CD4-positive, alpha-beta T cell (primary cell): ENCODE data around the gene SHROOM1. TPM values are rescaled to one million over a fixed set of nuclear protein-coding genes. Genes with fewer than 3 reads are reported as not detected.

ENCODE experiments used
- ATAC-seq: fragments of 200-7000 bp; cut with Tn5 transposase; one replicate; pipeline ENCODE4 v1.10.0; 2022; ENCODE audit warnings: mild to moderate bottlenecking; ENCODE audit not compliant: poor library complexity
- CTCF ChIA-PET: fragments of 350-600 bp; sonication (Branson Sonifier 250); formaldehyde crosslinking; loops from one replicate; lab custom pipeline; 2021; ENCODE audit warnings: antibody characterized with exemption, inconsistent platforms; lab: Charles Lee
- POLR2A ChIA-PET: fragments of 350-600 bp; sonication (Branson Sonifier 250); formaldehyde crosslinking; loops from one replicate; lab custom pipeline; 2021; ENCODE audit warnings: antibody characterized with exemption, inconsistent platforms; lab: Charles Lee
- DNase-seq, 14 experiments: peaks; one replicate each; pipeline ENCODE4 v3.0.0-alpha.2; 2013 to 2020; ENCODE audit warnings: mixed read lengths in 2 of 14
- H3K27ac ChIP-seq, 2 donors: one replicate each; pipeline versions ENCODE4 v1.5.1 to v1.7.0; 2013; ENCODE audit warnings: low read length in 2 of 2, low read depth in 1 of 2, mild to moderate bottlenecking in 1 of 2
- H3K27me3 ChIP-seq, 2 experiments: 1 replicate in 1 of 2; 2 replicates in 1 of 2; pipeline versions ENCODE4 v1.6.1 to v1.7.0; 2013; ENCODE audit warnings: low read length in 2 of 2, control low read depth in 1 of 2, mild to moderate bottlenecking in 1 of 2, moderate library complexity in 1 of 2; ENCODE audit not compliant: insufficient read depth in 2 of 2, control insufficient read depth in 1 of 2
- H3K36me3 ChIP-seq: one replicate; pipeline ENCODE4 v1.6.1; 2013; ENCODE audit warnings: low read length, control low read depth; ENCODE audit not compliant: insufficient read depth
- H3K4me1 ChIP-seq: one replicate; pipeline ENCODE4 v1.6.1; 2013; ENCODE audit warnings: low read length, control low read depth; ENCODE audit not compliant: insufficient read depth
- H3K4me3 ChIP-seq: one replicate; pipeline ENCODE4 v1.5.1; 2013; ENCODE audit warnings: mild to moderate bottlenecking, low read length, moderate library complexity
- H3K9me3 ChIP-seq, 2 experiments: 1 replicate in 1 of 2; 2 replicates in 1 of 2; pipeline versions ENCODE4 v1.6.1 to v1.7.0; 2013; ENCODE audit warnings: low read length in 2 of 2, mild to moderate bottlenecking in 2 of 2, control low read depth in 1 of 2, moderate library complexity in 1 of 2; ENCODE audit not compliant: control insufficient read depth in 1 of 2, insufficient read depth in 1 of 2
- H3K27ac Mint-ChIP-seq: one replicate; pipeline ENCODE4 v1.8.0; 2020; ENCODE audit warnings: mixed read lengths
- H3K27me3 Mint-ChIP-seq: one replicate; pipeline ENCODE4 v1.8.0; 2021; ENCODE audit warnings: mixed read lengths
- H3K36me3 Mint-ChIP-seq: one replicate; pipeline ENCODE4 v1.8.0; 2021; ENCODE audit warnings: low read depth, mixed read lengths
- H3K4me1 Mint-ChIP-seq: one replicate; pipeline ENCODE4 v1.8.0; 2021; ENCODE audit warnings: low read depth, mixed read lengths
- H3K4me3 Mint-ChIP-seq: one replicate; pipeline ENCODE4 v1.8.0; 2020; ENCODE audit warnings: mild to moderate bottlenecking, mixed read lengths
- H3K9me3 Mint-ChIP-seq: one replicate; pipeline ENCODE4 v1.8.0; 2020; ENCODE audit warnings: mixed read lengths
- CTCF ChIP-seq: fragments of 200-600 bp; IDR thresholded peaks from one replicate; pipeline ENCODE4 v1.8.0; 2022; ENCODE audit warnings: antibody characterized with exemption, mild to moderate bottlenecking
- intact Hi-C, 2 experiments: fragments of 100-400 bp; cut with DNase I in 1 of 2; cut with micrococcal nuclease in 1 of 2; formaldehyde crosslinking; loops; one replicate each; pipeline versions ENCODE4 v1.15.1 to v1.9.0; 2023 to 2025; cut with DNase I, micrococcal nuclease
- total RNA-seq, 174 experiments: library from RNA in 2 of 174; stranded (reverse) in 2 of 174; gene quantifications; one replicate each; pipeline ENCODE4 v1.2.3 and lab custom pipeline; 2021 to 2026

SHROOM1 gene
- total RNA-seq, 2 experiments from 2014 or later, result 0.59 TPM; not detected in 1

- DNase-seq (no peak), ATAC-seq (no peak)
- Mint-ChIP-seq H3K4me3 (peak overlapping the region; percentile 21), H3K9me3 (no peaks in the 10 kb centered on the region), H3K27ac (no peak overlapping the region), H3K27me3 (peaks cover 56% of the 10 kb centered on the region), H3K4me1 (peaks cover 25% of the 10 kb centered on the region), H3K36me3 (no peaks in the 10 kb centered on the region)
- intact Hi-C loops, result no loop called here
- POLR2A ChIA-PET, result no interaction called here
- H3K36me3 ChIP-seq, result no peaks in the 10 kb centered on the region
- H3K27me3 ChIP-seq, result peaks cover 10 to 39% of the 10 kb centered on the region in 2 experiments
- CTCF ChIA-PET, result no interaction called here
- TF ChIP-seq CTCF, result no peak
- H3K27ac ChIP-seq, result no peak overlapping the region
- no peak overlapping the region for H3K4me3 ChIP-seq
- H3K4me1 ChIP-seq, result peaks cover 23% of the 10 kb centered on the region
- H3K9me3 ChIP-seq, result no peaks in the 10 kb centered on the region
These were observed 50.5 kb downstream of the SHROOM1 start for GRCh38 chr5:132779961-132780360.

- H3K9me3 ChIP-seq, result no peaks in the 10 kb centered on the region
- Mint-ChIP-seq H3K4me3 (peak overlapping the region; percentile 87), H3K27ac (no peak overlapping the region), H3K9me3 (no peaks in the 10 kb centered on the region), H3K27me3 (peaks cover 55% of the 10 kb centered on the region), H3K4me1 (peaks cover 25% of the 10 kb centered on the region), H3K36me3 (no peaks in the 10 kb centered on the region)
- H3K36me3 ChIP-seq, result no peaks in the 10 kb centered on the region
- ATAC-seq (no peak), DNase-seq (no peak)
- peaks cover 23% of the 10 kb centered on the region for H3K4me1 ChIP-seq
- intact Hi-C loops, result no loop called here
- no peak overlapping the region for H3K4me3 ChIP-seq
- POLR2A ChIA-PET, result no interaction called here
- CTCF ChIA-PET, result no interaction called here
- H3K27ac ChIP-seq, result no peak overlapping the region
- peaks cover 10 to 33% of the 10 kb centered on the region in 2 experiments for H3K27me3 ChIP-seq
- TF ChIP-seq CTCF, result no peak
These were observed 51.6 kb downstream of the SHROOM1 start for GRCh38 chr5:132778856-132779255.

DNA sequence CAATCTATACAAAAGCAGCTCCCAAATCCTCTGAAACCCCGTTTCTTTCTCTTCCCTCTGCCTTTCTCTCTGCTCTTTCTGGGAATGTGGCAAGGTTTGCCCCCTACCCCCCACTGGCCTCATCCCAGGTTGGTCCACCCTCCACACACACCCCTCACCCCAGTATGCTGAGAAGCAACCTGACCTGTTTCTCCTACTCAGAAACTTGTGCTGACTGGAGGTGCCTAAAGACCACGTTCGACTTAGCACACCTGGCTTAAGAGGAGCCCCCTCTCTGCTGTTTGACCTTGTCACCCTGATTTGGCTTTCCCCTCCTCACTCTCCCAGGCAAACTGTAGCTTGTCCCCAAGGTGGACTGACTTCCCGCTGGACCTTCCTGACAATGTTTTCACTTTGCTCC, 52.3 kb downstream of the SHROOM1 start:
- no peak overlapping the region for H3K27ac ChIP-seq
- Mint-ChIP-seq H3K9me3 (no peaks in the 10 kb centered on the region), H3K4me3 (peak overlapping the region; percentile 87), H3K27ac (peak overlapping the region; percentile 22), H3K4me1 (peaks cover 25% of the 10 kb centered on the region), H3K36me3 (no peaks in the 10 kb centered on the region), H3K27me3 (peaks cover 51% of the 10 kb centered on the region)
- H3K36me3 ChIP-seq, result no peaks in the 10 kb centered on the region
- ChIA-PET POLR2A (interaction anchor here (0.8 kb wide), 1 partner anchor 41 kb away, joined by 4 read pairs; the partner anchor contains the start of gene KIF3A), CTCF (interaction anchor here (0.9 kb wide), 1 partner anchor 31 kb away, joined by 3 read pairs; the partner anchor contains the start of gene CCNI2)
- peaks cover 23% of the 10 kb centered on the region for H3K4me1 ChIP-seq
- DNase-seq (no peak), ATAC-seq (no peak)
- H3K27me3 ChIP-seq, result peaks cover 10 to 26% of the 10 kb centered on the region in 2 experiments
- no peaks in the 10 kb centered on the region for H3K9me3 ChIP-seq
- H3K4me3 ChIP-seq, result peak overlapping the region; percentile 82
- TF ChIP-seq CTCF, result no peak
- intact Hi-C loops, result no loop called here
